ENCODE measurements around the gene MORC1.

GRCh38 chr3:108953210-108953609, 164.7 kb downstream of the MORC1 start:
- TF ChIP-seq EZH2 (IDR thresholded peaks at IDR 0.05; ENCODE audit: borderline replicate concordance, low read depth, low read length, severe bottlenecking) (no peak), CTCF (IDR thresholded peaks at IDR 0.05; ENCODE audit: borderline replicate concordance, extremely low read depth, low read length, poor library complexity, severe bottlenecking) (no peak)

Measured in DND-41 (cell line).